ENCODE results near the gene UBL3.

Gene UBL3

GRCh38 chr13:29887030-29887557 lies 36.7 kb upstream of the UBL3 start:
- DNase-seq (ENCODE audit: low read depth): no peak
- TF ChIP-seq, protein P1, sequence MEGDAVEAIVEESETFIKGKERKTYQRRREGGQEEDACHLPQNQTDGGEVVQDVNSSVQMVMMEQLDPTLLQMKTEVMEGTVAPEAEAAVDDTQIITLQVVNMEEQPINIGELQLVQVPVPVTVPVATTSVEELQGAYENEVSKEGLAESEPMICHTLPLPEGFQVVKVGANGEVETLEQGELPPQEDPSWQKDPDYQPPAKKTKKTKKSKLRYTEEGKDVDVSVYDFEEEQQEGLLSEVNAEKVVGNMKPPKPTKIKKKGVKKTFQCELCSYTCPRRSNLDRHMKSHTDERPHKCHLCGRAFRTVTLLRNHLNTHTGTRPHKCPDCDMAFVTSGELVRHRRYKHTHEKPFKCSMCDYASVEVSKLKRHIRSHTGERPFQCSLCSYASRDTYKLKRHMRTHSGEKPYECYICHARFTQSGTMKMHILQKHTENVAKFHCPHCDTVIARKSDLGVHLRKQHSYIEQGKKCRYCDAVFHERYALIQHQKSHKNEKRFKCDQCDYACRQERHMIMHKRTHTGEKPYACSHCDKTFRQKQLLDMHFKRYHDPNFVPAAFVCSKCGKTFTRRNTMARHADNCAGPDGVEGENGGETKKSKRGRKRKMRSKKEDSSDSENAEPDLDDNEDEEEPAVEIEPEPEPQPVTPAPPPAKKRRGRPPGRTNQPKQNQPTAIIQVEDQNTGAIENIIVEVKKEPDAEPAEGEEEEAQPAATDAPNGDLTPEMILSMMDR (conservative IDR thresholded peaks at IDR 0.05; ENCODE audit: low read depth, low read length): no peak

DNA sequence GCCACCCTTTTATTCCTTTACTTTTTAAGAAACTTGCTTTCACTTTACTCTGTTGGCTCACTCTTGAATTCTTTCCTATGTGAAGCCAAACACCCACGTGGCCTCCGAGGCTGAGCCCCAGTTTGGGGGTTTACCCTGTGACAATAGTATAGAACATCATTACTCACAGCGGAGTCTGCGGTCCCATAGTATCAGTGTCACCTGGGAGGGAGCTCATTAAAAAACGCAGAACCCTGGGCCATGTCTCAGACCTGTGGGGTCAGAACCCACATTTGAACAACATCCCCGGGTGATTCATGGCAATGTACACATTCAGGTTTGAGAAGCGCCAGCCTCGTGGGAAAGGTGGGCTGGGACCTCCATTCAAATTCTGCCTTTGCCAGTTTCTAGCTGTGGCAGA lies 36.0 kb upstream of the UBL3 start:
- DNase-seq (ENCODE audit: low read depth): no peak
- H3K4me3 ChIP-seq (ENCODE audit: low read depth, low read length): no peak overlapping the region
- TF ChIP-seq, protein P1 (conservative IDR thresholded peaks at IDR 0.05; ENCODE audit: low read depth, low read length): no peak

More at GRCh38 chr13:29887030-29887557, 36.7 kb upstream of the UBL3 start:
- H3K4me3 ChIP-seq (ENCODE audit: low read depth, low read length): no peak overlapping the region

DNA sequence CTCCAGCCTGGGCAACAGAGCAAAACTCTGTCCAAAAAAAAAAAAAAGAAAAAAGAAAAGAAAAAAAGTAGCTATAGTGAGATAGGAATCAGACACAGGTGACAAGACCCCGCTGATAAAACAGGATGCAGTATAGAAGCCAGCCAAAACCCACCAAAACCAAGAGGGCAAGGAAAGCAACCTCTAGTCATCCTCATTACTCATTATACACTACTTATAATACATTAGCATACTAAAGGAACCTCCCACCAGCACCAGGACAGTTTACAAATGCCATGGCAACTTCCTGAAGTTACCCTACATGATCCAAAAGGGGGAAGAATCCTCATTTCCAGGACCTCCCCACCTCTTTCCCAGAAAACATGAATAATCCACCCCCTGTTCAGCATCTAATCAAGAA lies 35.6 kb upstream of the UBL3 start:
- no peak for DNase-seq (ENCODE audit: low read depth)
- TF ChIP-seq, protein P1 (conservative IDR thresholded peaks at IDR 0.05; ENCODE audit: low read depth, low read length): no peak
- no peak overlapping the region for H3K4me3 ChIP-seq (ENCODE audit: low read depth, low read length)

DNA sequence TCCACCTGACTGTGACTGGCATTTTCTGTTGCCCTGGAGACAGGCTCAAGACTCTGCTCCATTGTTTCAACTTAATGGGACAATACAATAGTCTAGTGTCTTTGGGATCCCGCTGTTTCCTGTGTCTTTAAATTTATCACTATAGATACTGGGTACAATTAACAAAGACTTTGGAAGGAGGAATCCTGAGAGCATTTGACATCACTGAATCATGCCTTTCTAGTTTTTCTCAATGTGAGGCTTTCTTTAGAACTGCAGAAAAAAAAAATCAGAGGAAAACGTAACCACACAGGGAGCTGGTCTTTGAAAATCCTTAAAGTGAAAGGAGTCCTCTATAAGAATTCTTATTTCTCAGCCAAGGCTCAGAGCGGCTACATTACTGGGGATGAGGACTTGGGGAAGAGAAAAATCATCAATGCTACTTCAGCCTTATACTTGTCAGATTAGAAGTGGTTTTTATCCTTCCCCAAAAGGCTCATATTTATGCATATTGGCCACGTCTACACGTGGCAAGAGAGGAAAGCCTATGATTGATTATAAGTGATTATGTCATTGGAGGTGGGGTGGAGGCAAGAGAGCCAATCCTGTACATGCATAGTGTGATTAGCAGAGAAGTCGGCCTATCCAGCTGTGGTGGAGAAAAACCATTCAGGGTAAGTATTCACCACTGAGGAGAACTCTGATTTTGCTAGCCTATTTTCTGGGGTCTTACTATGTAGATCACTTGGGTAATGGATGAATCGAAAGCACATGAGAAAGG lies 34.4 kb upstream of the UBL3 start:
- TF ChIP-seq, protein P1 (conservative IDR thresholded peaks at IDR 0.05; ENCODE audit: low read depth, low read length): no peak
- no peak for DNase-seq (ENCODE audit: low read depth)
- no peak overlapping the region for H3K4me3 ChIP-seq (ENCODE audit: low read depth, low read length)

GRCh38 chr13:29883941-29884518 lies 33.6 kb upstream of the UBL3 start:
- no peak for DNase-seq (ENCODE audit: low read depth)
- H3K4me3 ChIP-seq (ENCODE audit: low read depth, low read length): no peak overlapping the region
- TF ChIP-seq, protein P1 (conservative IDR thresholded peaks at IDR 0.05; ENCODE audit: low read depth, low read length): no peak

DNA sequence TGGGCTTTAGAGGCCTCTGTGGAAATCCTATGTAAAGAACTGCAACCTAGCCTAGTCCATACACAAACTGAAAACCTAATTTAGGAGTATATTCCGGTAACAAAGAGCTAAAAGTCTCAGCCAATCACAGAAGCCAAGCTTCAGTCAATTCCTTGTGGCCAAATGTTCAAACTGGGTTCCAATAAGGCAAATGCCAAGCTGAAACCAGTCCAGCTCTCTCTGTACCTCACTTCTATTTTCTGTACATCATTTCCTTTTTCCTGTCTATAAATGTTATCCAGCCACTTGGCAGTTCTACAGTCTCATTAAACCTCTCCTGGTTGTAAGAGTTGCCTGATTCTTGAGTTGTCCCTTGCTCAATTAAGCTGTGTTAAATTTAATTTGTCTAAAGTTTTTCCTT lies 31.7 kb upstream of the UBL3 start:
- TF ChIP-seq, protein P1 (conservative IDR thresholded peaks at IDR 0.05; ENCODE audit: low read depth, low read length): no peak
- no peak overlapping the region for H3K4me3 ChIP-seq (ENCODE audit: low read depth, low read length)

More for the DNA sequence above, 31.7 kb upstream of the UBL3 start:
- DNase-seq (ENCODE audit: low read depth): no peak

All from choroid plexus epithelial cell (primary cell).